Stimulated activated CD8-positive, alpha-beta memory T cell treated with anti-CD3 and anti-CD28 coated beads, Interleukin-15, amount 100 ng/mL, for 4 hours (primary cell): Measurements from ENCODE around the gene CLOCK.
"Not testable (repeated sequence)": the region's sequence is repeated elsewhere in the genome, so short reads cannot be mapped to it uniquely, and the experiment has no call there.

ENCODE experiments used
- DNase-seq, 2 donors: peaks; one replicate each; pipeline ENCODE4 v3.0.0-alpha.2; 2020; ENCODE audit warnings: low read depth in 2 of 2

Gene CLOCK

GRCh38 chr4:55546756-55547465 lies at the start of gene CLOCK:
Gene CLOCK (minus strand): TSS chr4:55546909. CDS start chr4:55482785, 64,124 bp downstream.
- DNase-seq = peak; percentile 66 to 70

- no peak for DNase-seq
Measured at GRCh38 chr4:55592014-55592413, 45.3 kb upstream of the CLOCK start, which contains the start of gene PDCL2. Gene PDCL2 (minus strand): TSS chr4:55592245. CDS start chr4:55592109, 136 bp downstream.

GRCh38 chr4:55588160-55588559 lies 41.5 kb upstream of the CLOCK start:
- no peak for DNase-seq

- not testable (repeated sequence) for DNase-seq
Measured at GRCh38 chr4:55582773-55583172, 36.1 kb upstream of the CLOCK start.

- no peak for DNase-seq
Measured at GRCh38 chr4:55578341-55579010, 31.8 kb upstream of the CLOCK start.

GRCh38 chr4:55575513-55575912 lies 28.8 kb upstream of the CLOCK start:
- no peak for DNase-seq

GRCh38 chr4:55574252-55574651 lies 27.5 kb upstream of the CLOCK start:
- DNase-seq = no peak

- no peak for DNase-seq
Measured at GRCh38 chr4:55571806-55572205, 25.1 kb upstream of the CLOCK start.

GRCh38 chr4:55568905-55569504 lies 22.3 kb upstream of the CLOCK start:
- DNase-seq = no peak

- no peak for DNase-seq
Measured at GRCh38 chr4:55561889-55562288, 15.2 kb upstream of the CLOCK start.

- no peak for DNase-seq
Measured at GRCh38 chr4:55560096-55560495, 13.4 kb upstream of the CLOCK start.

- DNase-seq = no peak
Measured at GRCh38 chr4:55554453-55555030, 7.8 kb upstream of the CLOCK start.

GRCh38 chr4:55553441-55554201 lies 6.9 kb upstream of the CLOCK start:
- DNase-seq = no peak

- not testable (repeated sequence) for DNase-seq
Measured at GRCh38 chr4:55551964-55552363, 5.3 kb upstream of the CLOCK start.

- no peak for DNase-seq
Measured at GRCh38 chr4:55549888-55550287, 3.2 kb upstream of the CLOCK start.

GRCh38 chr4:55547918-55548317 lies 1.2 kb upstream of the CLOCK start:
- no peak for DNase-seq

GRCh38 chr4:55547466-55547770 lies 709 bp upstream of the CLOCK start:
- DNase-seq = no peak

GRCh38 chr4:55546506-55546755 lies 278 bp downstream of the CLOCK start:
- DNase-seq = no peak

GRCh38 chr4:55545641-55546505 lies 836 bp downstream of the CLOCK start:
- peak; percentile 19 to 43 for DNase-seq

GRCh38 chr4:55545151-55545550 lies 1.6 kb downstream of the CLOCK start:
- DNase-seq = no peak

GRCh38 chr4:55543858-55544257 lies 2.9 kb downstream of the CLOCK start:
- no peak for DNase-seq
